GM12878 (cell line): Measurements from ENCODE around the gene CDC42BPB. TPM values are rescaled to one million over a fixed set of nuclear protein-coding genes. Genes with fewer than 3 reads are reported as not detected.

ENCODE experiments used
- ATAC-seq: fragments of 200-7000 bp; cut with Tn5 transposase; 3 replicates; pipeline ENCODE4 v1.9.1; 2020; ENCODE audit warnings: mild to moderate bottlenecking, moderate library complexity
- BruUV-seq: library from RNA; stranded (reverse); fragments of 400-500 nt; replicated peaks from 2 replicates; lab custom pipeline; 2021; lab: Mats Ljungman, UMichigan
- CTCF ChIA-PET: fragments of 300-600 bp; sonication (Branson Sonifier 250); formaldehyde crosslinking; extraction: SDS; loops from one replicate; lab custom pipeline; 2021; ENCODE audit warnings: inconsistent platforms; lab: Yijun Ruan, JAX
- POLR2A ChIA-PET: fragments of 350-600 bp; formaldehyde crosslinking; extraction: SDS; loops from one replicate; lab custom pipeline; 2021; ENCODE audit warnings: inconsistent platforms; lab: Charles Lee
- RAD21 ChIA-PET: fragments of 300-600 bp; sonication (Branson Sonifier 250); formaldehyde crosslinking; loops from one replicate; lab custom pipeline; 2023; ENCODE audit warnings: antibody characterized with exemption; ENCODE audit not compliant: unreplicated experiment; lab: Charles Lee
- SMC1A ChIA-PET: fragments of 300-600 bp; sonication (Branson Sonifier 250); formaldehyde crosslinking; loops from one replicate; lab custom pipeline; 2023; ENCODE audit not compliant: unreplicated experiment, uncharacterized antibody; lab: Charles Lee
- DNase-seq: peaks from one replicate; pipeline ENCODE4 v3.0.0-alpha.2; 2011; ENCODE audit warnings: low read depth, low spot score
- FAIRE-seq: peaks from 3 replicates; lab custom pipeline; 2011; peaks lifted over from hg19 to GRCh38; lab: Jason Lieb, UNC
- H2AFZ ChIP-seq: 2 replicates; pipeline ENCODE4 v1.6.0; 2011; ENCODE audit warnings: low read depth, low read length, control low read depth; ENCODE audit not compliant: control insufficient read depth
- H3K27ac ChIP-seq: 2 replicates; pipeline ENCODE4 v1.5.1; 2011; ENCODE audit warnings: control low read depth; ENCODE audit not compliant: control insufficient read depth, insufficient read depth
- H3K27me3 ChIP-seq, 2 experiments: replicated peaks in 1 of 2; 2 replicates each; pipeline versions ENCODE4 v1.6.0 to v1.6.1; 2011; ENCODE audit warnings: low read length in 1 of 2; ENCODE audit not compliant: control insufficient read depth in 2 of 2, insufficient read depth in 2 of 2
- H3K36me3 ChIP-seq, 2 experiments: 2 replicates each; pipeline ENCODE4 v1.5.1; 2011; ENCODE audit warnings: low read length in 1 of 2; ENCODE audit not compliant: control insufficient read depth in 2 of 2, insufficient read depth in 2 of 2
- H3K4me1 ChIP-seq: 2 replicates; pipeline ENCODE4 v1.6.1; 2011; ENCODE audit warnings: mild to moderate bottlenecking, low read length, moderate library complexity, mixed read lengths; ENCODE audit not compliant: control insufficient read depth, insufficient read depth
- H3K4me2 ChIP-seq: 2 replicates; pipeline ENCODE4 v1.6.0; 2011; ENCODE audit warnings: control low read depth; ENCODE audit not compliant: control insufficient read depth, insufficient read depth
- H3K4me3 ChIP-seq: fragments of 200-600 bp; sonication (generic); 2 replicates; pipeline ENCODE4 v1.5.1; 2016
- H3K79me2 ChIP-seq: 2 replicates; pipeline ENCODE4 v1.6.0; 2011; ENCODE audit warnings: low read length; ENCODE audit not compliant: control insufficient read depth, insufficient read depth
- H3K9ac ChIP-seq: 2 replicates; pipeline ENCODE4 v1.8.0; 2011; ENCODE audit warnings: low read length, control low read depth, mixed read lengths; ENCODE audit not compliant: control insufficient read depth, insufficient read depth
- H3K9me3 ChIP-seq: replicated peaks from 3 replicates; pipeline ENCODE4 v1.5.1; 2011; ENCODE audit warnings: mild to moderate bottlenecking, low read length; ENCODE audit not compliant: control insufficient read depth, insufficient read depth
- H4K20me1 ChIP-seq: 2 replicates; pipeline ENCODE4 v1.6.0; 2011; ENCODE audit not compliant: control insufficient read depth, insufficient read depth
- CBX3 ChIP-seq: fragments of 200-600 bp; sonication (generic); IDR thresholded peaks from 2 replicates; pipeline ENCODE4 v1.6.1; 2016; ENCODE audit warnings: low read depth, borderline replicate concordance
- CHD2 ChIP-seq: IDR thresholded peaks from 2 replicates; pipeline ENCODE4 v1.6.1; 2011; ENCODE audit warnings: low read depth, low read length, improper control_type of control experiment, borderline replicate concordance
- EZH2 ChIP-seq: IDR thresholded peaks from 2 replicates; pipeline ENCODE4 v1.6.1; 2012; ENCODE audit warnings: low read depth, mild to moderate bottlenecking, control low read depth, inconsistent platforms, low read length, borderline replicate concordance; ENCODE audit not compliant: control insufficient read depth
- IKZF2 ChIP-seq, 2 experiments: fragments of 450-650 bp; IDR thresholded peaks; 2 replicates each; pipeline ENCODE4 v1.6.1; 2017; ENCODE audit warnings: mild to moderate bottlenecking in 2 of 2, moderate library complexity in 2 of 2
- NR2C1 ChIP-seq: fragments of 450-650 bp; IDR thresholded peaks from 2 replicates; pipeline ENCODE4 v1.6.1; 2017; ENCODE audit warnings: antibody characterized with exemption, mild to moderate bottlenecking, moderate library complexity
- NR2C2 ChIP-seq: IDR thresholded peaks from 2 replicates; pipeline ENCODE4 v1.6.1; 2011; ENCODE audit warnings: borderline replicate concordance, low read depth; ENCODE audit not compliant: control insufficient read depth, insufficient read length
- NR2F1 ChIP-seq: fragments of 450-650 bp; conservative IDR thresholded peaks from 2 replicates; pipeline ENCODE4 v1.6.1; 2017; ENCODE audit warnings: mild to moderate bottlenecking
- STAT1 ChIP-seq: fragments of 450-650 bp; conservative IDR thresholded peaks from 2 replicates; pipeline ENCODE4 v1.6.1; 2014; ENCODE audit warnings: antibody characterized with exemption, mild to moderate bottlenecking
- SUZ12 ChIP-seq: fragments of 200-600 bp; sonication (generic); IDR thresholded peaks from one replicate; pipeline ENCODE4 v1.6.1; 2018; ENCODE audit warnings: antibody characterized with exemption, mild to moderate bottlenecking; ENCODE audit not compliant: unreplicated experiment
- TBL1XR1 ChIP-seq: IDR thresholded peaks from 2 replicates; pipeline ENCODE4 v1.6.1; 2012; ENCODE audit warnings: low read depth, low read length, improper control_type of control experiment
- ZNF622 ChIP-seq: fragments of 450-650 bp; IDR thresholded peaks from 2 replicates; pipeline ENCODE4 v1.6.1; 2017; ENCODE audit warnings: mild to moderate bottlenecking, inconsistent platforms
- WGBS: methylation state at CpG from one replicate; pipeline ENCODE4 v1.1.6; 2016; ENCODE audit warnings: low lambda C conversion rate; ENCODE audit not compliant: insufficient replicate concordance, insufficient coverage; ENCODE audit errors: missing lambda C conversion rate; 5-methylcytosine and 5-hydroxymethylcytosine counted together
- in situ Hi-C: fragments of 300-500 bp; cut with MboI; formaldehyde crosslinking; loops from 9 replicates; pipeline ENCODE4 v1.14.3; 2018; ENCODE audit warnings: mixed read lengths
- intact Hi-C: fragments of 100-400 bp; cut with micrococcal nuclease; formaldehyde crosslinking; loops from one replicate; pipeline ENCODE4 v1.14.2; 2022; ENCODE audit not compliant: unreplicated experiment
- polyA plus RNA-seq, 11 experiments: library from polyadenylated mRNA; depleted of rRNA in 4 of 11; unstranded in 6 of 11; stranded (reverse) in 5 of 11; fragments of >200 nt; fragmentation: Nextera tagmentation in 4 of 11; fragmentation: Illumina TruSeq in 1 of 11; extraction: Ambion mirVana in 4 of 11; extraction: Trizol in 1 of 11; gene quantifications; 1 replicate in 1 of 11; 2 replicates in 10 of 11; pipeline versions ENCODE4 v1.2.1 to v1.2.3, GENCODE V29; 2011 to 2016; ENCODE audit warnings: inconsistent platforms in 2 of 11, missing spikeins in 2 of 11, low read depth in 1 of 11
- total RNA-seq, 4 experiments: library from RNA; depleted of rRNA in 3 of 4; stranded (reverse); fragments of >200 nt in 3 of 4; fragmentation: Illumina TruSeq in 1 of 4; extraction: Trizol in 1 of 4; gene quantifications; 2 replicates each; pipeline versions ENCODE4 v1.2.1 to v1.2.3, GENCODE V29; 2013 to 2021
- TF ChIP-seq, protein P1 (sequence below): fragments of 450-650 bp; IDR thresholded peaks from 2 replicates; pipeline ENCODE4 v1.6.1; 2017; ENCODE audit warnings: low read depth, mild to moderate bottlenecking, moderate library complexity
- TF ChIP-seq, protein P2 (sequence below): fragments of 450-650 bp; formaldehyde crosslinking; IDR thresholded peaks from 2 replicates; pipeline ENCODE4 v1.5.0; 2022; ENCODE audit warnings: mild to moderate bottlenecking, missing genetic modification characterization

CDC42BPB gene
- total and polyA plus RNA-seq, 10 of the 15 experiments (the other 5 are each of a cell fraction or from before 2014, with no cell fraction given), result 0.42 to 22.1 (median 13.3) TPM

DNA sequence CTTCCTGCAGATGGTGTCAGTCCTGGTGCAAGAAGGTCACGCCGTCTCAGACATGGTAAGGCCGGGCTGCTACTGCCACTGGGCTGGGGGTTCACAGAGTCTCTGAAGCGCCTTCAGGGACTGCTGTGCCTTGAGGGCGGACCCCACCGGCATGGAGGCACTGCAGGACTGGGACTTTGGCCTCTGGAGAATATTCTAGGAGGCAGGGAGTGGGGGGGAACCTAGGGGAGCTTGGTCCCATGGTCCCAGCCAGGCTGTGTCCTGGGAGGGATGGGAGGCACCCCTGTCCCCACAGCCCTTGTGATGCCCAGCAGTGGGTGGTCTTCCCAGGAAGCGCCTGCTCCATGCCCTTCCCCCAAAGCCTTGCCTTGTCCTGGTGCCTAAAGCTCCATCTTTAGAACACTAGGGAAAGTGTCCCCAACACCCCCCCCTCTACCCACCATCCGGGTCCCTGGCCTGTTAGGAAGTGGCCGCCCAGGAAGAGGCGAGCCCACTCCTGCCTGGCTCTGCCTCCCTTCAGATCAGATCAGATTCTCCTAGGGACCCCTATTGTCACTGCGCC, 133.3 kb downstream of the CDC42BPB start (continued):
- TF ChIP-seq, protein P1, sequence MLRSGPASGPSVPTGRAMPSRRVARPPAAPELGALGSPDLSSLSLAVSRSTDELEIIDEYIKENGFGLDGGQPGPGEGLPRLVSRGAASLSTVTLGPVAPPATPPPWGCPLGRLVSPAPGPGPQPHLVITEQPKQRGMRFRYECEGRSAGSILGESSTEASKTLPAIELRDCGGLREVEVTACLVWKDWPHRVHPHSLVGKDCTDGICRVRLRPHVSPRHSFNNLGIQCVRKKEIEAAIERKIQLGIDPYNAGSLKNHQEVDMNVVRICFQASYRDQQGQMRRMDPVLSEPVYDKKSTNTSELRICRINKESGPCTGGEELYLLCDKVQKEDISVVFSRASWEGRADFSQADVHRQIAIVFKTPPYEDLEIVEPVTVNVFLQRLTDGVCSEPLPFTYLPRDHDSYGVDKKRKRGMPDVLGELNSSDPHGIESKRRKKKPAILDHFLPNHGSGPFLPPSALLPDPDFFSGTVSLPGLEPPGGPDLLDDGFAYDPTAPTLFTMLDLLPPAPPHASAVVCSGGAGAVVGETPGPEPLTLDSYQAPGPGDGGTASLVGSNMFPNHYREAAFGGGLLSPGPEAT, result no peak
- TF ChIP-seq TBL1XR1 (no peak), STAT1 (no peak), NR2C2 (no peak), NR2F1 (no peak), ZNF622 (no peak)

DNA sequence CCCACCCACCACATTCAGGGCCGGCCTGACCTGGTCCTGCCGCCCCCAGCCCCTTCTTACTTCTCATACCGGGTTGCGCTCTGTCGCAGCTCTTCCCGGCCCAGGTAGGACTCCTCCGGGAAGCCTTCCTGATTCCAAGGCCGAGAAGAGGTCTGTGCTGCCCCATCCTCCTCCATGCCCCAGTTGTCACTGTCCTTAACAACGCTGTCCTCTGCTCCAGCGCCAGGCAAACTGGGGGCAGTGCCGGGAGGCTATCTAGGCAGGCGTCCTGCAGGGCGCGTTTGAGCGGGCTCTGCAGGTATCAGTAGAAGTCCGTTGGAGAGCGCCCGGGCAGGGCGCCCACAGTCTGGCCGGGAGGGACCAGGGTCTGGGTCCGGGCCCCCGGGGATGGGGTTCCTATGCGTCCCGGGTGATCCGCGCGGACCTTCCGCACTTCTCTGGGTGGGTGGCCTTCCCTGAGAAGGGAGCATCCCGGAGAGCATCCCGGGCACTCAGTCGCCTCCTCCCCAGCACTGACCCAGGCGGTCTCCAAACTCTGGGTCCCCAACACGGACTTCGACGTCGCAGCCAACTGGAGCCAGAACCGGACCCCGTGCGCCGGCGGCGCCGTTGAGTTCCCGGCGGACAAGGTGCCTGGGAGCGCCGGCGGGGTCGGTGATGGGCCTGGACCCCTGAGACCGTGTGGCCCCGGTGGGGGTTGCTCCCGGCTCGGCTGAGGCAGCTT, 134.0 kb downstream of the CDC42BPB start:
- Histone ChIP-seq H2AFZ (no peak overlapping the region), H3K79me2 (no peaks in the 10 kb centered on the region), H3K9ac (no peak overlapping the region), H3K36me3 (no peaks in the 10 kb centered on the region), H4K20me1 (no peaks in the 10 kb centered on the region), H3K4me1 (peaks cover 5% of the 10 kb centered on the region), H3K9me3 (no peaks in the 10 kb centered on the region), H3K27ac (no peak overlapping the region), H3K4me2 (peak overlapping the region; percentile 75), H3K27me3 (peaks cover 8 to 14% of the 10 kb centered on the region in 2 experiments), H3K4me3 (peak overlapping the region; percentile 17; the same call in 1 of the 2 replicates)
- DNase-seq, result no peak
- intact Hi-C loops (no loop called here), in situ Hi-C loops (no loop called here)
- POLR2A ChIA-PET, result no interaction called here
- no peak for FAIRE-seq
- WGBS, result 23% methylated on average over 37 of the region's 53 CpGs
- TF ChIP-seq IKZF2 (IDR thresholded peaks at IDR 0.05), result 0 out of 4 replicates have a peak, but pooled peaks of 1 of the 2 experiments have one; percentile 4
- TF ChIP-seq CBX3, result no peak
- TF ChIP-seq EZH2, result 0 out of 2 replicates have a peak, but pooled peaks have one; percentile 83
- TF ChIP-seq NR2C1, result no peak
- peak; percentile 52 for TF ChIP-seq SUZ12
- TF ChIP-seq, protein P2, sequence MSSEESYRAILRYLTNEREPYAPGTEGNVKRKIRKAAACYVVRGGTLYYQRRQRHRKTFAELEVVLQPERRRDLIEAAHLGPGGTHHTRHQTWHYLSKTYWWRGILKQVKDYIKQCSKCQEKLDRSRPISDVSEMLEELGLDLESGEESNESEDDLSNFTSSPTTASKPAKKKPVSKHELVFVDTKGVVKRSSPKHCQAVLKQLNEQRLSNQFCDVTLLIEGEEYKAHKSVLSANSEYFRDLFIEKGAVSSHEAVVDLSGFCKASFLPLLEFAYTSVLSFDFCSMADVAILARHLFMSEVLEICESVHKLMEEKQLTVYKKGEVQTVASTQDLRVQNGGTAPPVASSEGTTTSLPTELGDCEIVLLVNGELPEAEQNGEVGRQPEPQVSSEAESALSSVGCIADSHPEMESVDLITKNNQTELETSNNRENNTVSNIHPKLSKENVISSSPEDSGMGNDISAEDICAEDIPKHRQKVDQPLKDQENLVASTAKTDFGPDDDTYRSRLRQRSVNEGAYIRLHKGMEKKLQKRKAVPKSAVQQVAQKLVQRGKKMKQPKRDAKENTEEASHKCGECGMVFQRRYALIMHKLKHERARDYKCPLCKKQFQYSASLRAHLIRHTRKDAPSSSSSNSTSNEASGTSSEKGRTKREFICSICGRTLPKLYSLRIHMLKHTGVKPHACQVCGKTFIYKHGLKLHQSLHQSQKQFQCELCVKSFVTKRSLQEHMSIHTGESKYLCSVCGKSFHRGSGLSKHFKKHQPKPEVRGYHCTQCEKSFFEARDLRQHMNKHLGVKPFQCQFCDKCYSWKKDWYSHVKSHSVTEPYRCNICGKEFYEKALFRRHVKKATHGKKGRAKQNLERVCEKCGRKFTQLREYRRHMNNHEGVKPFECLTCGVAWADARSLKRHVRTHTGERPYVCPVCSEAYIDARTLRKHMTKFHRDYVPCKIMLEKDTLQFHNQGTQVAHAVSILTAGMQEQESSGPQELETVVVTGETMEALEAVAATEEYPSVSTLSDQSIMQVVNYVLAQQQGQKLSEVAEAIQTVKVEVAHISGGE (CRISPR knock-in tag), result no peak
- TF ChIP-seq CHD2, result no peak
- SMC1A ChIA-PET, result no interaction called here
- peak; percentile 40 for ATAC-seq
- CTCF ChIA-PET, result no interaction called here
- no TSS peak for BruUV-seq
- RAD21 ChIA-PET, result interaction anchor here (2.4 kb wide), 1 partner anchor 229 kb away, joined by 13 read pairs; no protein-coding TSS in a partner anchor
